Effector CD4-positive, alpha-beta T cell (primary cell): ENCODE measurements around the gene KIAA1671.

Experiments used
- DNase-seq: peaks from one replicate; pipeline ENCODE4 v3.0.0-alpha.2; 2020

The KIAA1671 gene

DNA sequence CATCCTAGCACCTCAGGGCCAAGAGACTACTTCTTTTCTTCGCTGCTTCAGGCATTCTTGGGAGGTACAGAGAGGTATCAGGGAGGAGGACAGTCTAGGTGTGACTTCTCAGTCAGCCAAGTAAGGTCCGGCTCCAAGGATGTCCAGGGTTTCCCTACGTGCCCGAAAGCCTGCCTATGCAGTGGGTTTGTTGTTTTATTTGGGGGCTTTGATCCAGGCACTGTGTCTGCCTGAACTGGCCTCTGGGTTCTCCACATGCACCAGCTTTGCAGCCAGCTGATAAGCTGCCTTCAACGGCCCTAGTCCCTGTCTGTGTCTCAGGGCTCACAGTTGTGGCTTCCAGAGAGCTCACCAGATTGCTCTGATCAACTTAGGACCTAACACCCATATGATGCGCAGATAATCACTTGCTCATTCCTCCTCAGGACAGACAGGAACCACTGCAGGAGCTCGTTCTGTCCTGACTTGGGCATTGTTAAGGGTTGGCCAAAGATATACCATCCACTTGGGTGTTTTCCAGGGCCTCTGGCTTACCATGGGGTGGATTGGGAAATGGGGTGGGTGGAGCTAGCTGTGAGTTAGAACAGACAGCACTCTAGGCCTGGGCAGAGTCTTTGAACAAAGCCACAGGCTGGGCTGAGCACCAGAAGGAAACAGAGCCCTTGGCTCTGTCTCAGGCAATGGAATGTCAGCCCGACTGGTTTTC, 201.6 kb downstream of the KIAA1671 start:
- no peak for DNase-seq

DNA sequence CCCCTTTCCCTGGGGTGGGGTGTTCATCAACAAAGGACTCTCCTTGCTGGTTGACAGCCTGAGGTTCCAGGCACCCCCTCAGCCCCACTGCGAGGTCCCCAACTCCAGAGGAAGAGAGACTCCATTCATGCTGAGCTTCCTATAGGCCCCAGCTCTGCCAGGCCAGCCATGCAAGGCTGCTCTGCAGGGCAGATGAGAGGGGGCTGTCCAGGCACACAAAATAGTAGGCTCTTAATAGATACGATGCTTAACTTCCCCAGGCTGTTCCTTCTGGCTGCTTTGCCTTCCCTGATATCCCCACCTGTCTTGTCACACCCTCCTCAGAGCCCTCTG, 202.1 kb downstream of the KIAA1671 start:
- DNase-seq = no peak

DNA sequence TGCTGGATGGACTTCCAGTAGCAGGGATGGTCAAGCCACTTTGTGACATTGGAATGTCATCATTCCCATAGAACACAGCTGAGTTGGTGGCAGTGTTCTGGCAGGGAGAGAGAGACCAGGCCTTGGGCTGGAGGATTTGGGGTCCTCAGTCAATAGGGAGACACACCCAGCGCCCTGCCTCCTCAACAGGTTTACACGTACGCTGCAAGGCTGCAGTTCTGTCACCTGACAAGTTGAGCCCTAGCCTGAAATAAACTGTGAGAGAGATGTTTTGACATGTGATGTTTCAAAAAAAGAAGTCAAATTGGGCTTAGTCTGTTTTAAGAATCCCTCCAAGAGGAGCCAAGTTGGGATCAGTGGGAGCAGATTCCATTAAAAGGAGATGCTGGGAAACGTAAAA, 204.2 kb downstream of the KIAA1671 start:
- no peak for DNase-seq

DNA sequence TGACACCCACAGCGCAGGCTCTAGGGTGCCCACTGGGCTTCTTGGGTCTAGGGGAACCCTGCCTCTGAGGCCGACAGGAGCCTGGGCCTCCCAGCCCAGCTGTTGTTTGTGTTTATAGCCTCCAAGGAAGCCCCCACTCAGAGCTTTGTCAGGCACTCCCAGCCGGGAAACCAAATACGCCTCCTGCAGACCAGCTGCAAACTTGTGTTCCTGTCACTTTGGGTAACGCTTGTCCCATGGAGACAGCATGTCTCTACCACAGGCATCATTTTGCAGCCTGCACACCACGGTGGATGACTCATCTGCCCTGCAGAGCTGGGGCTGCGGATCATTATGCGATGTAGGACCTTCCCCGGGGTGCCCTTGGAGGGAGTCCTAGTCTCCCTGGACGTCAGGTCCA, 206.5 kb downstream of the KIAA1671 start:
- DNase-seq = no peak

DNA sequence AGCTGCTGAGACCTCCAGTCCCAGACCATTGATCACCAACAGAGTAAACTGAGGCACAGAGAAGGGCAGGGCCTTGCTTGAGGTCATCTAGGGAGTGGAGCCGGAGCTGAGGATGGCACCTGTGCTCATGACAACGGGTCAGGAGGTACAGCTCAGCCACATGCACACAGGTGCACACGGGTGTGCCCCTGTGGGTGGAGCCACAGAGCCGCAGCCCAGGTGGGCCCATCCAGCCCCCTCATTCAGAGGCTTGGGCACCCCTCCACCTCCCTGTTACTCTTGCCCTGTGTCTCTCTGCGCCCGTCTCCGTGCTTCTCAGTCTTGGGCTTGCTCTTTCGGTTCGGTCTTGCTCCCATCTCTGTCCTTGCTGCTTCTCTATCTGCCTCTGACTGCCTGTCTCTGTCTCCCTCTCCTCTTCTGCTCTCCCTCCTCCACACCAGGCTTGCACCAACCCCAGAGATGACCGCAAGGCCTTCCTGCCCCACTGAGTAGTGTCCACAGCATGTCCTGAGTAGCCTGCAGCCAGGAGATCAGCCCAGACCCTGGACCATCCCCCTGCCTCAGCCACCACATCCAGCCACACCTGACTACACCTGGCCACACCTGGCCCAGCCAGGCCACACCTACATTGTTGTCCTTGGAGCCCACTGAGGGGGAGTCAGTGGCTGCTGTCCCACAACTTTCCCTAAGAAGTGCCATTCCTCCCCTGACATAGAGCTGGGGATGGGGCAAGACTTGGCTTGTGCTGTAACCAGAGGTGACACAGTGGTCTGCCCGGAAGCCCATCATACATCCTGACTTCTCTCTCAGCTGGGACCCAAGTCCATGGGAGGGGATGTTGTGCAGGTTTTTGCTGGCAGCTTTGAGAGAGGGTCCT, 207.8 kb downstream of the KIAA1671 start:
- DNase-seq = no peak

DNA sequence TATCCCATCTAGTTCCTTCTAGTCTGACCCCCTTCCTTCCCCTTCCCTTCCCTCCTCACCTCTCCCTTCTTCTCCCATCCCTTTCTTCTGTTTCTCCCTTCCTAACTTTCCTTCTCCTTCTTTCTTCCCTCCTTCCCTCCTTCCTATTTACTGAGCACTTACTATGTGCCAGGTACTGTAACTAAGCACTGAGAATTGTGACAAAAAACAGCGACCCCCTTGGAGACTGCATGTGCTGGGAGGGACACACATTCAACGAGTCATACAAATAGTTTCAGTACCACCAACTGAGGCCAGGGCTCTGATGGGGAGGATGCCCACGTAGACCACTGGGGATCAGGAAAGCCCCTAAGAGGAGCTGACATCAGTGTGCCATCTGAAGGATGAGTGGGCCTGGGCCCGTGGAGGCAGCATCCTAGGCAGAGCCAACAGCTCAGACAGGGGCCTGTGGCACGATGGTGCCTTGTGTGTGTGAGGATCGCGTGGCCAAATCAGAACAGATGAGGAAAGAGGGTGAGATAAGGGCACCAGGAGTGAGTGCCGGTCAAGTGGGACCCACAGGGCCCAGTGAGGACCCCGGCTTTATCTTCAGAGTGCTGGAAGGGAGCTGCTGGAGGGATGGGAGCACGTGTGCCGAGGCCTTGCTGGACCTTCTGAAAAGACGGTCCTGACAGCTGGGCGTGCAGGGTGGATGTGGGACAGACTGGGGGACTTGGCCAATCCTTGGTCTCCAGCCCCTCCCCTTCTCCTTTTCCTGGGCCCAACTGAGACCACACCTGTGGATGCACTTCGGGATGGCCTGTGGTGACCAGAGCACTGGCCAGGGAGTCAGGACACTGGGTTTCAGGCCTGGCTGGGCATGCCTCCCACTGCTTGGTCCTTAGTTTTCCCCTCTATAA, 208.8 kb downstream of the KIAA1671 start:
- no peak for DNase-seq

DNA sequence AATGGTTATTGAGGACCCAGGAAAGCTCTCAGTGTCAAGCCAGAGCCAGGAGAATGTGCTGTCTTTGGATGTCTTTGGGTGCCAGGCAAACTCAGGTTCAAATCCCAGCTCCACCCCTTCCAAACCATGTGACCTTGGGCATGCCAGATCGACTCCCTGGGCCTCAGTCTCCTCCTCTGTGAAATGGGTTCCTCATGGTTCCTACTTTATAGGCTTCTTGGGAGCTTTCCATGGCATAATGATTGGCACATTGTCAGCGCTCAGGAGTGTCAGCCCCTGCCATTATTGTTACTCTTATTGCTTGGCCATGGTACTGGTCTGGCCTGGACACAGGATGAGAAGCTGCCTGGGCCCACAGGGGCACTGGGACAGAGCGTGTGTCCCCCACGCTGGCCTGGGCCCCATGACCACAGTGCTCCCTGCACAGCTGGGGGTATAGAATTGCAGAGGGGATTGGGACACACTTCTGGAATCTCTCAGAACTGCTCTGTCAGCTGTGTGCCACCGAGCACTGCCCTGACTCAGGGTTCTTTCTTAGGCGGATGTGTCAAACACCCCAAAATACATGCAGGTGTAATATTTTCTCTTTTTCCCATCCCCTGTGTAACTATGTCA, 209.5 kb downstream of the KIAA1671 start:
- no peak for DNase-seq

GRCh38 chr22:25162561-25162960, 210.0 kb downstream of the KIAA1671 start:
- no peak for DNase-seq

DNA sequence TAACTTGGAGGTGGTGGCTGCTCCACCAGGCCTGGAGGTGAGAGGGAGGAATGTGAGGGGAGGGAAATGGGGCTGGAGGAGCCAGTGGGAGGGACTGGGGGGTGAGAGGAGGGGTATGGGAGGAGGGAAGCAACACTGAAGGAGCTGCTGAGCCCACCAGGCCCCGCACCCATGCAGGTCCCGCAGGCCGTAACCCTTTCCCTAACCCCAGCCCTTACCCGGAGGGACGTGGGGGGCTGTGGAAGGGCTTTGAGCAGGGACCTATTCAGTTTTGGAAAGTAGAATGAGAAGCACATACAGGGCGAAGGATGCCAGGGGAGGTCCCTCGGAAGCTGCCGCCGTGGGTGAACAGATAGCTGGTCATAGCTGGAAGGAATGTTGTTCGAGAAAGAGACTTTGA, 213.3 kb downstream of the KIAA1671 start:
- no peak for DNase-seq

- no peak for DNase-seq
These were observed 213.9 kb downstream of the KIAA1671 start for GRCh38 chr22:25166266-25167040.

GRCh38 chr22:25167082-25167481, 214.6 kb downstream of the KIAA1671 start:
- no peak for DNase-seq

DNA sequence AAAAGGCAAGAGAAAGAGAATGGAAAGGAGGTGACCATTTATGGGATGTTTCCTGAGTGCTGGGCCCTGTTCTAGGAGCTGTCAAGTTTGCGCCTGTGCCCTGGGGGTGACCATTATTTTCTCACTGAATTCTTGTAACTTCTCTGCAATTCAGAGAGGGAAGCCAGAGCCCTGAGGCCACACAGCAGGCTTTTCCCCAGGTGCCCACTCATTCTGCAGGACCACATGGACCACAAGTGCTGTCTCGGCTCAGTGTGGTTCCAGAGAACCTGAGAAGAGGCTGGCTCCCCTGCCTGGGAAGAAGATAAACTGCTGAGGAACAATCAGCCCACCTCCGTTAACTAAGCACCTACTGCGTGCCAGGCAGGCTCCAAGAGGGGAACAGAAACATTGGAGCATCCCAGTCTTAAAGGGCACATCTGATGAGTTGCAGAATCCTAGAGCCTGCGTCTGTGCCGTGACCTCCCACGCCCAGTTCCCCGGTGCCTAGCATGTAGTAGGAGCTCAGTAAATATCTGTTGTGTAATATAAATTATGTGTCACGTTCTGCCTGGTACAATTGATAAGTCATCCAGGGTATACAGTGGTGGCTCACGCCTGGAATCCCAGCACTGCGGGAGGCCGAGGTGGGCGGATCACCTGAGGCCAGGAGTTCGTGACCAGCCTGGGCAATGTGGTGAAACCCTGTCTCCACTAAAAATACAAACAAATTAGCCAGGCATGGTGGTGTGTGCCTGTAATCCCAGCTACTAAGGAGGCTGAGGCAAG, 215.5 kb downstream of the KIAA1671 start:
- no peak for DNase-seq

DNA sequence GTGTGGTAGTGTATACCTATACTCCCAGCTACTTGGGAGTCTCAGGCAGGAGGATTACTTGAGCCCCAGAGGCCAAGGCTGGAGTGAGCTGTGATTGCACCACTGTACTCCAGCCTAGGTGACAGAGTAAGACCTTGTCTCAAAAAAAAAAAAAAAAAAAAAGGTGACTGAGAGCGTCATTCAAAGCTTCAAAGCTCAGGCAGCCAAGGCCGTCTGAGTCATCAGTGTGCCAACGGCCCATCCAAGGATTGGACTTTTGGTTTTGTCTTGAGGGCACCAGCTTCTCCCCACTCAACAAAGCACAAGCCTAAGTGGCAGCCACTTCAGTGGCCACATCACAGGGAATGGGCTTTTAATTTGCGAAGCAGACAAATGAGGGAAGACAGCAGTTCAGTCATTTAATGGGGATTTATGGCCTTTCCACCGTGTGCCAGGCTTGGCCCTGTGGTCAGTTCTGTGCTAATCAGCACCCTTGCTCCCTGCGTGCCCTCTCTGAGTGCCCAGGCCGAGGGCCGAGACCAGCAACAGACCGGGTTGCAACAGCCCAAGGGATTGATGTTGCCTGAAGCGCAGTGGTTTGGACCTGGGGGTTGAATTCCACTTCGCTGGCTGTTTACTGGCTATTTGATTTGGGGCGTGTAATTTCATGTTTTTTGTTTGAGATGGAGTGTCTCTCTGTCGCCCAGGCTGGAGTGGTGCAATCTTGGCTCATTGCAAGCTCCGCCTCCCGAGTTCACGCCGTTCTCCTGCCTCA, 216.9 kb downstream of the KIAA1671 start:
- DNase-seq = no peak

DNA sequence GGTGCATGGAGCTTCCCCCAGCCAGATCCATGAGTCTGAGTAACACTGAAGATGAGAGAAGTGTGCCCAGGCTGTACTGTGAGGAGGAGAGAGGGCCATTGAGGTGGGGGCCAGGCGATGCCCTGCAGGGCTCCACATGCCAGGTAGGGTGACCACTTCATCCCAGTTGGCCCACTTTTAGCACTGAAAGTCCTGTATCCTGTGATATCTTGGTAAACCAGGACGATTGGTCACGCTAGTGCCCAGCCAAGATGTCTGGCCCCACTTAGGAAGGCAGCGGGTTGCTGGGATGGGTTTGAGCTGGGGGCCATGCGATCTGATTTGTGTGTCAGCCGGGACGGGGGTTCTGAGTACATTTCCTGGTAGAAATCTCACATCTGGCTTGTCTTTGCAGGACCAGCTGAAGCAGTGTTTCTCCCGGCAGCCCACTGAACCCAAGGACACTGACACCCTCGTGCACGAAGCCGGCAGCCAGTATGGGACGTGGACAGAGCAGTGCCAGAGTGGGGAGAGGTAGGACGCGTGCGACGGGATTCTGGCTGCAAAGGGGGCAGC, 218.0 kb downstream of the KIAA1671 start:
- no peak for DNase-seq

- no peak for DNase-seq
These were observed 219.6 kb downstream of the KIAA1671 start for GRCh38 chr22:25172153-25172552.

DNA sequence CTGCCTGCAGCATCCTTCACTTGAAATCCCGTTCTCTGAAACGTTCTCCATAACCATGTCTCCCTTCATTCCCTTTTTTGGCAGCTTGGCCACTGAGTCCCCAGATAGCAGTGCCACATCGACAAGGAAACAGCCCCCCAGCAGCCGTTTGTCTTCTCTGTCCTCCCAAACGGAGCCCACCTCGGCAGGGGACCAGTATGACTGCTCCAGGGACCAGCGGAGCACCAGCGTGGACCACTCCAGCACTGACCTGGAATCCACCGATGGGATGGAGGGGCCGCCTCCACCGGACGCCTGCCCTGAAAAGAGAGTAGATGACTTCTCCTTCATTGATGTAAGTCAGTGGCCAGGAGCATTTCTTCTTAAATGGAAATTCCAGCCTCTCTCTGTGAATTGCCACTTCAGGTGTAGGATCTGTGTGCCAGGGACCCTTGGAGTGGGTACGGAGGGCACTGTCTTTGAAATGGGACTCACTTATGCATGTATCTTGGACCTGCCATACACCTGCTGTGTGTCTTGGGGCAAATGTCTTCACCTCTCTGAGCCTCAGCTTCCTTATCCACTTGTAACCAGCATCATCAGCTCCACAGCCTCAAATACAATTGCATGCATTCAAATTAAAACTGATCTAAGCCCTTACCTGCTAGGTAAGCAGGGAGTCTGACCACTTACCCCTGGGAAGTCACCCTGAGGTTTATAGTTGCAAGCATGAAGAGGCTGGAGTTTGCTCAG, 221.8 kb downstream of the KIAA1671 start:
- DNase-seq = no peak

DNA sequence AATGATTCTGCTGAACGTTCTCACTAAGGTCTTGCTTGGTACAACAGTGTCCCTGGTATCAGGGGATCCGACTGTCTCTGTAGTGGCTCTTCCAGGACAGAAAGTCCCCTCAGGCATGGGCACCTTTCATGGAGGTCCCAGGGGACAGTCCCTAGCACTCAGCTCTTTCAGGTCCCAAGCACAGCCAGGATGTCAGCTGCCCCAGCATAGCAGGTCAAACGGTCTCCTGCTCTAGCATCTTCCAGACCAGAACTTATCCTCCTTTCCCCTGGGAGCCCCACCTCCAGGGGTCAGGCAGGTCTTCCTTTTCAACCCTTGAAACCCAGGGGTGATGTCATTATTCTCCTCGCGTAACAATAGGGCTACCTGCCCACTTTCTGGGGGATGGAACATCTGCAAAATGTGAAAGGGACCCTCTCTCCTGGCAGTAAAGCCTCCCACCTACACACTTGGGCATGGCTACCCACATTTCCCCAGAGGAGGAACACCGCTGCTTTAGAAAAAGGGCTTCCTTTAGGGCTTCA, 222.4 kb downstream of the KIAA1671 start:
- no peak for DNase-seq

GRCh38 chr22:25176175-25176574, 223.7 kb downstream of the KIAA1671 start:
- no peak for DNase-seq

DNA sequence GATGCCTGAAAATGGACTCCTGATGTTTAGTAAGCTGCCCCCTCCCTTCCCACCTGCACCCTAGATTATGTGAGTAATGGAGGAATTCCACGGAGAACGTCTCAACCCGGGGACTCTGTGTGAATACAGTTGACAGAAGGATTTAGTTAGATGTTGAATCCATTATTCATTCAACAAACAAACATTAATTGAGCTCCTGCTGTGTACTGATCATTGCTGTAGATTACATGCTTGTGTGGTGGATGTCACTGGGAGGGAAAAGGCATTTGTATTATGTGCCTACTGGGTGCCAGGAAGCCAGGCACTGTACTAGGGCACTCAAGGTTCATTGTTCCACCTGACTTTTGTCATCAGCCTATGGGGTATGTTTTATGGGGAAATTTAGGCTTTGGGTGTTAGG, 224.3 kb downstream of the KIAA1671 start:
- no peak for DNase-seq
